GM19438 (cell line): ENCODE results near the gene SMURF2.
"Not testable (repeated sequence)": the region's sequence is repeated elsewhere in the genome, so short reads cannot be mapped to it uniquely, and the experiment has no call there.

Source experiments
- ATAC-seq: cut with Tn5 transposase; IDR thresholded peaks from one replicate; pipeline ENCODE4 v1.9.1; 2021; ENCODE audit warnings: low read depth; ENCODE audit not compliant: unreplicated experiment

The SMURF2 gene

DNA sequence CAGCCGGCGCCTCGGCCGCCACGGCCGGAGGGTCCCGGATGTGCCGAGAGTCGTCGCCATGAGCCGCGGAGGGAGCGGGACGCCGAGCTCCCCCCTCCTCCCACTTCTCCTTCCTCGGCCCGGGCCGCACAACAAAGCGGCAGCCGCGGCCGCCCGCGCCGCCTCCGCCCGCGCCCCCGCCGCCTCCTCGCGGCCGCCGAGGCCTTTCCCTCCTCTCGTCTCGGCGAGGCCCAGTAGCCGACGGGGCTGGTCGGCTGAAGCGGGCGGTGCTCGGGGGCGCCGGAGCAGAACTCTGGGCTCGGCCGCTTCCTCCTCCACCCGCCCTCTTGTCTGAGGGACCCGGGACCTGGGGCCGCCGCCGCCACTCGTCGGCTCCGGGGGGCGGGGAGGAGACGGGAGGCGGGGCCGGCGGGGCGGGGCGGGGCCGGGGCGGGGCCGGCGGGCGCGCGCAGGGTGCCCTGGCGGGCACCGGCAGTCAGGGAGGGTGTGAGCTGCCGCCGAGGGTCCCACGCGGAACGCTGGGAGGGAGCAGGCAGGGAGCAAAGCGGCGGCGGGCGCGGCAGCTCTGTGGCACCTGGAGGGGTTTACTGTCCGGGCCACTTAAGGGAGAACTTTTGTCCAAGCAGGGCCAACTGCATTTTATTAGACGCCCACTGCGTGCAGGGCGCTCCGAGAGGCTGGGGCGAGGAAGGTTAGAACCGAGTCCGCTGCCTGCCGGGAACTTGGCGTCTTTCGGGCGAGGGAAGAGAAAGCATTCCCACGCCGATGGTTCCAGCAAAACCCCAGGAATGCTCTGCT, at the start of gene SMURF2:
Gene SMURF2, minus strand, starts transcription at position 332 of the 798 bp plus-strand sequence. CDS start 427 bp downstream, outside the sequence.
- peak; percentile 83 for ATAC-seq

DNA sequence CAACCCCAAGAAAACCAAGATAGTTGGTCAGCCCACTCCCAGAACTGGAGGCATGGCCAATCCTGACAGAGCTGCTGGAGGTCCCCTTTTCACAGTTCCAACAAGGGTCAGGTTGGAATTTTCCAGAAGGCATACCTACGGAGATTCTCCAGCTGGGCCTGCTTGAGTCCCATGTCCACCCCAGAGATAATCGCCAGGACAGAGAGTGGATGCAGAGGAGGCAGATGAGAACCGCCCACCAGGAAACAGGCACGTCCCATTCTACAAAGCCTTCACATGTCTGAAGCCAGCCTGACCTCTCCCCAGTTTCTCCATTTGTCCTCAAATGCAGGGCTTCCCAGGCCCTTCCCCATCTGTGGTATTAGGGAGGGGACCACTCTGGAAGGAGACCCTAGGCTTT, 47.4 kb upstream of the SMURF2 start:
- no peak for ATAC-seq

DNA sequence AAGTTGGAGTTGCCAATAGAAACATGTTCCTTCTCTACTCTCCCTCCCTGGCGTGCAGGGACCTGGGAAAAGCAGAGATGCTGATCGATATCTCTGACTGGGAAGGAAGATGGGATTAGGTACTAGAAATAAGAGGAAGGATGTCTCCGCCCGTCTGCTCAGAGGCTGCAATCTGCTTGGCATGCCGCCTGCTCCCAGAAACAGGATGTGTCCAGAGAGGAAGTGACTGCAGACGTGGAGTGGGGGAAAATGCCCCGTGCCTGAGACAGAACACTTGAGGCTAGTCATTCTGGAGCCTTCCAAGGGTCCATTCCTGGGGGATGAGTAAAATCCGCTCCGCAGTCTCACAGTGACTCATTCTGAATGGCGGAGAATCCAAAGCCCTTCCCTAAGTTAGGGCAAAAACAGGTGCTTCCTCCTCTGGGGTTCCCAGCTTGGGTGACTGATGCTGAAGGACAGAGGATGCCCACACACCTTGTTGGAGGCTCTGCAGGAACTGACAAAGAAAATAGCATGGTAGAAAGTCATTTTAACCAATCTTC, 45.0 kb upstream of the SMURF2 start:
- ATAC-seq = no peak

DNA sequence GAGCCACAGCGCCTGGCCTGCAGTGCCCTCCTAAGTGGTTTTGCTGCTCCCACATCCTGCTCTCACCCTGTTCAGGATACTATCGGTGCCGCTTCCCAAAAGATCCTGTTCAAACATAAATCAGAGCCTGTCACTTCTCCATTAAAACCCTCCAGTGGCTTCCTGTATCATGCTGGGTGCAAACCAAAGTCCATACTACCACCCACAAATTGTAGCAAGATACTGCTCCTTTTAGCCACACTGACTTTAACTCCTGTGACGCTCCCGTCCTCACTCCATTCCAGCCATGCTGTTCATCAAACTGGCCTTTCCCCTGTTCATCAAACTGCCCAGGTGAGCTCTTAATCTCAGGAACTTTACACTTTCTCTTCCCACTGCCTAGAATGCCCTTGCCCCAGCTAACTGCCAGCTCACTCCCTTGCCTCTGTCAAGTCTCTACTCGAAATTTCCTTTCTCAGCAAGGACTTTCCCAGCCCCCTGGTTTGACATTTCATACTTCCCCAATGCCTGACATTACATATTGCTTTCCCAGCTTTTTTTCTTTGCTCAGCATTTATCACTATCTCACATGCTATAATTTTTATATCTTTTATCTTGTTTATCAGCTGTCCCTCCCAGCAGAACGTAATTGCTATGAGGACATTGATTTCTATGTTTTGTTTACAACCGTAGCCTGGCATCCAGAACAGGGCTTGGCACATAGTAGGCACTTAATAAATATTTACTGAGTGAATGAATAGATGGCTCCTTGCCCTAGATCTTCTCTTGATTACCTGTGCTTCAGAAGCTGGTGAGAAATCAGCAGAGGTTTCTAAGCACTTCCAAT, 44.3 kb upstream of the SMURF2 start:
- no peak for ATAC-seq

DNA sequence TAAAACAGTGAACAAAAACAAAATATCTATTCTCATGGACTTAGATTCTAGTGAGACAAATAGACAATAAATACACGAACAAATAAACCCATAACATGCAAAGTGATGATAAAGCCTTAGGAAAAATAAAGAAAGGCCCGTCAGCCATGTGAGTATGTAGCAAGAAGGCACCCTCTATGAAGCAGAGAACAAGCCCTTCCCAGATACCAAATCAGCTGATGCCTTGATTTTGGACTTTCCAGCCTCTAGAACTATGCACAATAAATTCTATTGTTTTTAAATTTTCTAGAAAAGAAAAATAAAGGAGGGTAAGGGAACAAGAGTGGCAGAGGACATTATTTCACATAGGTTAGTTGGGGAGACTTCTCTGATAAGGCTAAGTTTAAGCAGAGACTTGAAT, 40.7 kb upstream of the SMURF2 start:
- no peak for ATAC-seq

DNA sequence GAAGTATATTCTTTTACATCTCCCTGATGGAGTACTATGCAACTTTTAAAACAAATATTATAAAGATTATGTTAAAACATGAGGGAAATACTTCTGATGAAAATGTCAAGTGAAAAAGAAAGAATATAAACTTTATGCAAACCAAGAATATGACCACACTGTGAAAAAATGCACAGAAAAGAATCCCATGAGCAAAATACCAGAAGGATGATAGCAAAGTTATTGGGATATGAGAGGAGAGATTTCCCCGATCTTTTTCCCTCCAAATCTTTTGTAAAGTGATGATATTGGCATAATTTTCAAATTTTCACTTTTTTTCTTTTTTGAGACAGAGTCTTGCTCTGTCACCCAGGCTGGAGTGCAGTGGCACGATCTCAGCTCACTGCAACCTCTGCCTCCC, 36.6 kb upstream of the SMURF2 start:
- ATAC-seq = no peak

DNA sequence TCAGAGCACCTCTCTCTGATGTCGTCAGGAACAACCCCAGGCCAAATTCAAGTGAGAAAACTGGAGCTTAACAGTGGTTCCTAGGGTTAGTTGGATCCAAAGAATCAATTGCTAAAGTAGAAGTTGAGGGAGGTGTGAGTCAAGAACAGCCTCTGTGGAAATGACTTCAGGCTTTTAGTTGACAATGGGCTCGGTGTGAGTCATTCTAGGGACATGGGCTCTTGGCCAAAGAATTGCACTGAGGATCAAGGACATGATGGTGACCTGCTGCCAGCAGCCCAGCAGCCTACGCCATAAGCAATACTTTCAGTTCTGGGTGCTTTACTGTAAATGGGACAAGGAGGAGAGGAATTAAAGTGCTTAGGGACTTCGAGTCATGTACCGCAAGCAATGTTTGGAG, 32.1 kb upstream of the SMURF2 start:
- no peak for ATAC-seq

DNA sequence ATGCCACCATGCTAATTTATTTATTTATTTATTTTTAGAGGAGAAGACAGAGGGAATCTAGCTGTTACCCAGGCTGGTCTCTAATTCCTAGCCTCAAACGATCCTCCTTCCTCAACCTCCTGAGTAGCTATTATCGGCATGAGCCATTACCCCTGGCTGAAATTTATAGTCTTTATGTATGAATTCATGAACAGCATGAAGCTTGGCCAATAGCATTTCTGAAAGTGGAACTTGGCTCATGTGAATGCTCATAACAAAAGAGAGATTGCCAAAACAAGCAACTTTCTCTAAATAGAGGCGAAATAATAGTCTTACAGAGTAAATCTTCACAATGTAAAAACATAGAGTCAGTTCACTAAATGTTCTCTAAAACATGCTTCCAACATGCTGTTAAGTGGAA, 30.1 kb upstream of the SMURF2 start:
- ATAC-seq = no peak

DNA sequence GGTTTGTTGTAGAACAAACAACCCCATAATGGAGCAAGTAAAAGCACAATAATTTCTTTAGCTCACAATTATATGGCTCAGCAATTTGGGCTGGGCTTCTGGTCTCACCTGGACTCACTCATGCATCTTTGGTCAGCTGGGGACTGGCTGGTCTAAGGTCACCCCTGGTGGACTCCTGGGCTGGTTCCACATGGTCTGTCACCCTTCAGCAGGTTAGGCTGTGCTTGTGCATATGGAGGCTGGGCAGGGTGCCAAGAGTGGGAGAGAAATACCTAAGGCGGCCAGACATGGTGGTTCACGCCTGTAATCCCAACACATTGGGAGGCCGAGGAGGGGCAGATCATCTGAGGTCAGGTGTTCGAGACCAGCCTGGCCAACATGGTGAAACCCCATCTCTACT, 27.0 kb upstream of the SMURF2 start:
- no peak for ATAC-seq

DNA sequence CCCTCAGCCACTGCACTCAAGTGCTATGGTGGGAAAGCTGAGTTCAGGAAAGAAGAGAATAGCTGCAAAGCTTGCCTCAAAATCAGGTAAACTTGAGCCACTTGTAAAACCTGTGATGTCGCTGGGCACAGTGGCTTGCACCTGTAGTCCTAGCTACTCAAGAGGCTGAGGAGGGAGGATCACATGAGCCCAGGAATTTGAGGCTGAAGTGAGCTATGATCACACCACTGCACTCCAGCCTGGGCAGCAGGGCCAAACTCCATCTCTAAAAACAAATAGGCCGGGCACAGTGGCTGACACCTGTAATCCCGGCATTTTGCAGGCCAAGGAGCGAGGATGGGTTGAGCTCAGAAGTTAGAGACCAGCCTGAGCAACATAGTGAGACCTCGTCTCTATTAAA, 26.4 kb upstream of the SMURF2 start:
- no peak for ATAC-seq

DNA sequence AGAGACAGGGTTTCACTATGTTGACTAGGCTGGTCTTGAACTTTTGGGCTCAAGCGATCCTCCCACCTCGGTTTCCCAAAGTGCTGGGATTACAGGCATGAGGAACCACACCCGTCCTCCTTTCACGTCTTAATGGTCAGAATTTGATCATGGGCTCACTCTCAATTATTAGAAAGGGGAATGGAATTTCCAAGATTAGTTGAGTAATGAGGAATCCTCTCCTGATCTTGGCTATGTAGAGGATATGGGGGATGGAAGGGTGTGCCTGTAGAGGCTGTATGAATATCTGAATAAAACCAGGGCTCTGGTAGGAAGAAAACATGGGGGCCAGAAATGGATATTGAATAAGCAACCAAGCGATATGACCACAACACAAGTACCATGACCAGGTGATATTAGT, 25.9 kb upstream of the SMURF2 start:
- ATAC-seq = no peak

DNA sequence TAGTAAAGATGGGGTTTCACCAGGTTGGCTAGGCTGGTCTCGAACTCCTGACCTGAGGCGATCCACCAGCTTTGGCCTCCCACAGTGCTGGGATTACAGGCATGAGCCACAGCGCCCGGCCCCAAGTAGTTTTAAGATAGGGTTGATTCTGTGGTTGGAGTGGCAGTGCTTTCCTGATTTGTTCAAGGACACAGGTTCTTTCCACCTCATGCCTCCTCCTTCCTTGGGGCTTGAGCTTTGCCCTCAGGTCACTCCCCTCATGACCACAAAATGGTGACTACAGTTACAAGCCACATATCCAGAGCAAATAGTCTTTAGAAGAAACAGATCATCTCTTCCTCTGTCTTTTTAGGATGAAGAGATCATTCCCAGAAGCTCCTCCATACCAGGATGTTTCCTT, 25.3 kb upstream of the SMURF2 start:
- ATAC-seq = no peak

DNA sequence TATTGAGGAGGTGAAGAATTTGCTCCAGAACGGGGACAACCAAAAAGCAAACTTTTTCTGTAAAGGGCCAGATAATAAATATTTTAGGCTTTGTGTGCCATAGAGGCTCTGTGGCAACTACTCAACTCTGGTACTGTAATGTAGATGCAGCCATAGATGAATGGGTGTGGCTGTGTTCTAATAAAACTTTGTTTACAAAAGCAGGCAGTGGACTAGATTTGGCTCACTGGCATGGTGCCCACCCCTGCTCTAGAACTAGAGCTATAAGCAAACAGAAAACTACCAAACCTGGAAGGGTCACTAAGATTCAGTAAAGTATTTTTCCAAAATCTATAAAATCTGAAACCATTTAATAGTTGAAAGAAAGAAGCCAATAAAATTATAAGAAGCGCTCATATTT, 24.6 kb upstream of the SMURF2 start:
- ATAC-seq = no peak

DNA sequence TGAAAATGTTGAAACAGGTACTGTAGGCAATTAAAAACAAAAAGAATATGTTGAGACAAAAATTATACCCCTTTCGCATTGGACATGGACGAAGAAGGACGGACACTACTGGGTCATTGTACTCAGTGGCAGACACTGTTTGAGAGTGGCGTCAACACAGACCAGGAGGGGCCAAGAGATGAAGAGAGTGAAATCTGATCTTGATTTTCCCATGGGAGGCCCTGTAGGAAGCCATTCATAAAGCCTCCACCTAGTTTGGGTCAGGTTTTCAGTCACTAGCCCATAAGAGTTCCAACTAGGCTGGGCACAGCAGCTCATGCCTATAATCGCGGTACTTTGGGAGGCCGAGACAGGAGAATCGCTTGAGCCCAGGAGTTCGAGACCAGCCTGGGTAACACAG, 23.6 kb upstream of the SMURF2 start:
- no peak for ATAC-seq

DNA sequence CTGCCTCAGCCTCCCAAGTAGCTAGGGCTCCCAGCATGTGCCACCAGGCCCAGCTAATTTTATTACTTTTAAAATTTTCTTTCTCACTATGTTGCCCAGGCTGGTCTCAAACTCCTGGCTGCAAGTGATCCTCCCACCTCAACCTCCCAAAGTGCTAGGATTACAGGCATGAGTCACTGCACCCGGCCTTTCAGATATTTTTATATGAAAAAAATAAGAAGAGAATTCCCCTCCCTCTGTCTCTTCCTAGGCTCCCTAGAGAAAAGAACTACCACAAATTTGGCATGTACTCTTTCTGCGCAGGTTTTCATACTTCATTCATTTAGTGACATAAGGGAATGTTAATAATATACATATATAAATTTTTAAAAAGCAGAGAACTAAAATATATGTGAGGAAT, 21.7 kb upstream of the SMURF2 start:
- ATAC-seq = no peak

DNA sequence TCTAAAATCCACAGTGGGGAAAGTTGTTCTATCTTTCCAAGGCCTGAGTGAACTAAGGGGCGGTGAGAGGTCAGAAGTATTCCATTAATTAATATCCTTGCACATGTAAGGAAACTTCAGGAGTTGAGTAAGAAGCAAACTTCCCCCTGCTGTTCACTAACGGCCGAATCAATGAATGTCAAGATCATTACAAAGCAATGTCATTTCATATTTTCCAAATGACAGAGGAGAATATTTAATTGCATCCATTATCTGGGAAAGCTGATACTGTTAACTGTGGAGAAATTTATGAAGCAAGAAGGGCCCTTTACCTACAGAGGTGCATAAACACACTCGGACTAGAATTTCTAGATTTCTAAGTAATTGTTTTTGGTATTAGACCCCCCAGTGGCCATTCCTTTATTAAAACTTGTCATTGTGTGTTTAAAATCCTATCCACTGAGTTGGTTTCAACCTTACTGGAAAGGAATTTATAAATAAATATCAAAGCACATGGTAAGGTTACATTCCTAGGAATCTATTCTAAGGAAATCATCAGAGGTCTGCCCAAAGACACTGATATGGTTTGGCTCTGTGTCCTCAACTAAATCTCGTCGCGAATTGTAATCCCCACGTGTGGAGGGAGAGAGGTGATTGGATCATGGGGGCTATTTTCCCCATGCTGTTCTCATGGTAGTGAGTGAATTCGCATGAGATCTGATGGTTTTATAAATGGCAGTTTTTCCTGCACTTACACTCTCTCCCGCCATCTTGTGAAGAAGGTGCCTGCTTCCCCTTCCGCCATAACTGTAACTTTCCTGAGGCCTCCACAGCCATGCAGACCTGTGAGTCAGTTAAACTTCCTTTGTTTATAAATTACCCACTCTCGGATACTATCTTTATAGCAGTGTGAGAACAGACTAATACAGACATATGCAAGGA, 20.4 kb upstream of the SMURF2 start:
- ATAC-seq = no peak

DNA sequence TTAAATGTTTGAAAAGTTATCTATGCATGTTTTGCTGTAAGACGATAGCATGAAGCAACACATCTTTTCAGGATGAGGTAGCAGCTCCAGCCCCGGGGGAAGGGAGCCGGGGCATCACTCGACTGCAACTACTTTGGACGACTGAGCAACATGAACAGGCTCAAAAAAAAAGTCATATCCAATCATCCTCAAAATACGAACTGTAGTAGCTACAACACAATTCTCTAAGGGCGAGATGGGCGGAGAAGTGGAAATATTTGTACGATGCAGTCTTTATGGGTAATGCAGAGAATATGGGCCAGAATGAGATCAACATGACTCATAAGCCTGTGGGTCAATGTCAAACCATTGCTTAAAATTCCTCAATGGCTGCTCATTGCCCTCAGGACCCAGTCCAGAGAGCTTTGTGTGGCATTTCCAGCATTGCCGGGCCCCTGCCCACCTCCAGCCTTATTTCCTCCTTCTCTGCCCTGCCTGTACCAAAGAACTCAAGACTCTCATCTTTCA, 17.7 kb upstream of the SMURF2 start:
- no peak for ATAC-seq

DNA sequence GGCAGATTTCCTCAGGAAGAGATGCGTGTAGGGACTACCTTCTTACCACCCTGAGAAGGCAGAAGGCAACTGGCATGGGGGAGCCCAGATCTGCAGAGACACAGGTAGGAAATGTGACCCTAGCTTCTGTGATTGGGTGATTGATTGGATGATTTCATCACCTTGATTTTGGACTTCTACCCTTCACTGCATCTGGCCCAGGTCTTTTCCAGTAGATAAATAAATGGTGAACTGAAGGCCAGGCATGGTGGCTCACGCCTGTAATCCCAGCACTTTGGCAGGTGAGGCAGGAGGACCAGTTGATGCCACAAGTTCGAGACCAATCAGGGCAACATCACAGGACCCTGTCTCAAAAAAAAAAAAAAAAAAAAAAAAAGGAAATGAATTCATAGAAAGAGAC, 14.7 kb upstream of the SMURF2 start:
- no peak for ATAC-seq

DNA sequence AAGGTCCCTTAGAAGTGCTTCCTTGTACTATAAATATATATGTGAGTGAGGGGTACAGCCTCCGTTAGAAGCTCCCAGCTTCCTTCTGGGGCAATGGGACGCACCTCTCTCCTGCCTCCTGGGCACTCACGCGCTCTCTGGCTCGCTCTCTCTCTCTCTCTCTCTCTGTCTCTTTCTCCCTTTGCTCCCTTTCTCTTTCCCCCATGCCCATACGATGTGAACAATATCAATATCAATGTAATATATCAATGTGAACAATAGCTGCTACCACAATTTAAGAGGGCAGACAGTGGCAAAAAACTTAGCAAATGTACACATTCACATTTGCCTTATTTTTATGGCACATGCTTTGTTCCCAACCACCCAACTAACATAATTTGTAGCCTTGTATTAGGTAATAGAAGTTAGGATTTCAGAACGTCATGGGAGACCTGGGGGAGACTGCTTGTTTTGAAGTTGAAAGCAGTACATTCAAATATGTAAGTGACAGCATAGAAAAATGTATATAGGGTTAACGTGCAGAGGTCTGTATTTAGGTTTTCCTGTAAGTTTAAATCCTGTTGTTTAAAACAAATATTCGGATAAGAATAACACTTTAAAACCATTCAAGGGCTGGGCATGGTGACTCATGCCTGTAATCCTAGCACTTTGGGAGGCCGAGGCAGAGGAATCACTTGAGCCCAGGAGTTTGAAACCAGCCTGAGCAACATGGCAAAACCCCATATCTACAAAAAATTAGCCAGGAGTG, 8.9 kb upstream of the SMURF2 start:
- not testable (repeated sequence) for ATAC-seq
